NCI-H2171 (cell line): ENCODE data around the gene PTN.

Experiments
- DNase-seq: peaks from one replicate; lab custom pipeline; 2025; lab: John Stamatoyannopoulos, UW

Gene PTN

GRCh38 chr7:137324796-137325696 lies 18.5 kb downstream of the PTN start:
- DNase-seq = no peak

- peak; percentile 28 for DNase-seq
Observed at GRCh38 chr7:137316648-137317353, 26.7 kb downstream of the PTN start.

GRCh38 chr7:137313201-137313600 lies 30.3 kb downstream of the PTN start:
- no peak for DNase-seq

GRCh38 chr7:137306748-137307147 lies 36.8 kb downstream of the PTN start:
- DNase-seq = no peak

- DNase-seq = no peak
Observed at GRCh38 chr7:137305901-137306621, 37.5 kb downstream of the PTN start.

GRCh38 chr7:137304624-137305235 lies 38.8 kb downstream of the PTN start:
- no peak for DNase-seq

- DNase-seq = no peak
Observed at GRCh38 chr7:137304165-137304564, 39.4 kb downstream of the PTN start.

GRCh38 chr7:137302081-137302480 lies 41.5 kb downstream of the PTN start:
- peak; percentile 3 for DNase-seq

- DNase-seq = no peak
Observed at GRCh38 chr7:137298464-137298794, 45.1 kb downstream of the PTN start.

- no peak for DNase-seq
Observed at GRCh38 chr7:137297551-137298463, 45.7 kb downstream of the PTN start.

GRCh38 chr7:137296576-137296975 lies 47.0 kb downstream of the PTN start:
- DNase-seq = no peak

GRCh38 chr7:137295739-137296324 lies 47.7 kb downstream of the PTN start:
- no peak for DNase-seq

- no peak for DNase-seq
Observed at GRCh38 chr7:137289101-137289500, 54.4 kb downstream of the PTN start.

- DNase-seq = no peak
Observed at GRCh38 chr7:137287651-137288258, 55.8 kb downstream of the PTN start.

GRCh38 chr7:137283153-137283552 lies 60.4 kb downstream of the PTN start:
- DNase-seq = no peak

GRCh38 chr7:137282043-137282442 lies 61.5 kb downstream of the PTN start:
- DNase-seq = no peak

GRCh38 chr7:137276189-137276588 lies 67.3 kb downstream of the PTN start:
- no peak for DNase-seq

GRCh38 chr7:137272249-137272648 lies 71.3 kb downstream of the PTN start:
- no peak for DNase-seq

GRCh38 chr7:137269240-137269639 lies 74.3 kb downstream of the PTN start:
- DNase-seq = no peak
